Thoracic aorta (tissue), 2 donors: Measurements from ENCODE around the gene CGB2. TPM values are rescaled to one million over a fixed set of nuclear protein-coding genes. Genes with fewer than 3 reads are reported as not detected.

Experiments used
- ATAC-seq: fragments of 150-250 bp; one replicate; pipeline ENCODE4 v1.8.0; 2017; ENCODE audit warnings: low read depth; ENCODE audit not compliant: insufficient number of reproducible peaks, low FRiP score
- DNase-seq: peaks from one replicate; pipeline ENCODE4 v3.0.0-alpha.2; 2020; ENCODE audit warnings: low spot score
- H3K27ac ChIP-seq, 2 donors: fragments of 200-600 bp; sonication (generic); 1 replicate in 1 of 2; 2 replicates in 1 of 2; pipeline ENCODE4 v1.5.1; 2016; ENCODE audit warnings: mild to moderate bottlenecking in 2 of 2, moderate library complexity in 2 of 2
- H3K27me3 ChIP-seq: fragments of 200-600 bp; sonication (generic); replicated peaks from 2 replicates; pipeline ENCODE4 v1.6.0; 2016; ENCODE audit warnings: mild to moderate bottlenecking; ENCODE audit not compliant: insufficient read depth
- H3K36me3 ChIP-seq: fragments of 200-600 bp; sonication (generic); one replicate; pipeline ENCODE4 v1.5.1; 2016
- H3K4me1 ChIP-seq, 2 donors: fragments of 200-600 bp; sonication (generic); 1 replicate in 1 of 2; 2 replicates in 1 of 2; pipeline versions ENCODE4 v1.5.1 to v1.6.0; 2016; ENCODE audit warnings: low read depth in 2 of 2, mild to moderate bottlenecking in 1 of 2; ENCODE audit not compliant: control insufficient read depth in 1 of 2
- H3K4me3 ChIP-seq: fragments of 200-600 bp; sonication (generic); 2 replicates; pipeline ENCODE4 v1.5.1; 2016; ENCODE audit warnings: mild to moderate bottlenecking
- H3K9me3 ChIP-seq: fragments of 200-600 bp; sonication (generic); 2 replicates; pipeline ENCODE4 v1.5.1; 2016
- total RNA-seq, 2 donors: library from RNA; depleted of rRNA; stranded (reverse); fragments of >200 nt; gene quantifications; one replicate each; pipeline versions ENCODE4 v1.1.0 to v1.2.3, GENCODE V29; 2016
- TF ChIP-seq, protein P1 (sequence below): fragments of 200-600 bp; sonication (generic); IDR thresholded peaks from one replicate; pipeline ENCODE4 v1.5.1; 2019; ENCODE audit warnings: antibody characterized with exemption

CGB2 gene
- total RNA-seq, 2 donors from 2014 or later, result not detected

GRCh38 chr19:48988286-48988685 is 43.4 kb upstream of the CGB2 start:
- Histone ChIP-seq H3K9me3 (no peaks in the 10 kb centered on the region), H3K4me3 (no peak overlapping the region), H3K27me3 (no peaks in the 10 kb centered on the region), H3K36me3 (peaks cover 56% of the 10 kb centered on the region), H3K27ac (no peak overlapping the region), H3K4me1 (peaks cover 11 to 27% of the 10 kb centered on the region in 2 donors)
- DNase-seq (no peak), ATAC-seq (no peak)
- TF ChIP-seq, protein P1, sequence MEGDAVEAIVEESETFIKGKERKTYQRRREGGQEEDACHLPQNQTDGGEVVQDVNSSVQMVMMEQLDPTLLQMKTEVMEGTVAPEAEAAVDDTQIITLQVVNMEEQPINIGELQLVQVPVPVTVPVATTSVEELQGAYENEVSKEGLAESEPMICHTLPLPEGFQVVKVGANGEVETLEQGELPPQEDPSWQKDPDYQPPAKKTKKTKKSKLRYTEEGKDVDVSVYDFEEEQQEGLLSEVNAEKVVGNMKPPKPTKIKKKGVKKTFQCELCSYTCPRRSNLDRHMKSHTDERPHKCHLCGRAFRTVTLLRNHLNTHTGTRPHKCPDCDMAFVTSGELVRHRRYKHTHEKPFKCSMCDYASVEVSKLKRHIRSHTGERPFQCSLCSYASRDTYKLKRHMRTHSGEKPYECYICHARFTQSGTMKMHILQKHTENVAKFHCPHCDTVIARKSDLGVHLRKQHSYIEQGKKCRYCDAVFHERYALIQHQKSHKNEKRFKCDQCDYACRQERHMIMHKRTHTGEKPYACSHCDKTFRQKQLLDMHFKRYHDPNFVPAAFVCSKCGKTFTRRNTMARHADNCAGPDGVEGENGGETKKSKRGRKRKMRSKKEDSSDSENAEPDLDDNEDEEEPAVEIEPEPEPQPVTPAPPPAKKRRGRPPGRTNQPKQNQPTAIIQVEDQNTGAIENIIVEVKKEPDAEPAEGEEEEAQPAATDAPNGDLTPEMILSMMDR, result no peak

DNA sequence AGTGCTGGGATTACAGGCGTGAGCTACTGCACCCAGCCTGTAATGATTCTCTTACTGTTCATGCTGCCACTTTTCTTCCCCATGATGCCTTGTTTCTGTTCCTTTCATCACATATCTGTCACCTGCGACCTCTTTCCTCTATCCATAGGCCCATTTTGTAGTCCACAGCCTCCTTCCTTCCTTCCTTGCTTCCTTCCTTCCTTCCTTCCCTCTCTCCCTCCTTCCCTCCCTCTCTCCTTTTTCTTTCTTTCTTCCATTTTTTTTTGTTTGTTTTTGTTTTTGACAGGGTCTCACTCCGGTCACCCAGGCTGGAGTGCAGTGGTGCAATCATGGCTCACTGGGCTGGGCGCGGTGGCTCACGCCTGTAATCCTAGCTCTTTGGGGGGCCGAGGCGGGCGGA is 42.8 kb upstream of the CGB2 start:
- no peak overlapping the region for H3K27ac ChIP-seq
- DNase-seq (no peak), ATAC-seq (no peak)
- H3K4me1 ChIP-seq, result peaks cover 11 to 27% of the 10 kb centered on the region in 2 donors
- no peaks in the 10 kb centered on the region for H3K27me3 ChIP-seq
- TF ChIP-seq, protein P1, result no peak
- peaks cover 50% of the 10 kb centered on the region for H3K36me3 ChIP-seq
- no peaks in the 10 kb centered on the region for H3K9me3 ChIP-seq
- no peak overlapping the region for H3K4me3 ChIP-seq

- H3K27ac ChIP-seq, result peak overlapping the region; percentile 26 to 45
- TF ChIP-seq, protein P1, result no peak
- H3K27me3 ChIP-seq, result no peaks in the 10 kb centered on the region
- H3K36me3 ChIP-seq, result peaks cover 43% of the 10 kb centered on the region
- no peak overlapping the region for H3K4me3 ChIP-seq
- DNase-seq (no peak), ATAC-seq (no peak)
- H3K9me3 ChIP-seq, result no peaks in the 10 kb centered on the region
- H3K4me1 ChIP-seq, result peaks cover 19 to 35% of the 10 kb centered on the region in 2 donors
Measured at GRCh38 chr19:48989701-48990291, 41.9 kb upstream of the CGB2 start.

GRCh38 chr19:48990400-48990799 is 41.3 kb upstream of the CGB2 start:
- H3K27ac ChIP-seq, result peak overlapping the region in 1 of 2 donors; percentile 26
- H3K27me3 ChIP-seq, result no peaks in the 10 kb centered on the region
- H3K36me3 ChIP-seq, result peaks cover 37% of the 10 kb centered on the region
- TF ChIP-seq, protein P1, result no peak
- DNase-seq, result no peak
- no peaks in the 10 kb centered on the region for H3K9me3 ChIP-seq
- H3K4me1 ChIP-seq, result peaks cover 20 to 41% of the 10 kb centered on the region in 2 donors
- no peak for ATAC-seq
- no peak overlapping the region for H3K4me3 ChIP-seq

DNA sequence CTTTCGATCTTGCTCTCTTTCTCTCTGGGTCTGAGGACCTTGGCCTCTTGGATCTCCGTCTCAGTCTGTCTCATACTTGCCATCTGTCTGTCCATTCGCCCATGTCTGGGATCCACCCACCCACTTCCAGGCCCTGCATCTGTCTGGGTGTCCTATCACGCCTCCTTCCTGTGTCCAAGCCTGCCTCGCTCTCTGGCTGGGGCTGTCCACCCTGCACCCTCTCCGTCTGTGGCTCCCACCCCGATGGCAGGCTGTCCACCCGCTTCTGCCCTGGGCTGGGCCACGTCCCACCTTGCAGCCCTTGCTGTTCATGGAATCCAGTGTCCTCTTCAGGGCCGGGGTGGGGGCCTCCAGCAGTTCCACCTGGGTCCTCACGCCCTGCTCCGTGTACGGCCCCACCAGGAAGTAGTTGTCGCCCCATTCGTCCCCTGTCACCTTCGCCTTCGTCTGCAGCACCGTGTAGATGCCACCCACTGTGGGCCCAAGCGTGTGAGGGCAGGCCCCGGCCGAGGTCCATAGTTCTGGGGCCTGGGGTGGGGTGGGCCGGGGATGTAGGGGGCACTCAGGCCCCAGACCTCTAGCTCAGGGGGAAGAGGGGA is 40.6 kb upstream of the CGB2 start:
- ATAC-seq (no peak), DNase-seq (no peak)
- H3K4me3 ChIP-seq, result peak overlapping the region; percentile 100
- H3K27me3 ChIP-seq, result no peaks in the 10 kb centered on the region
- no peaks in the 10 kb centered on the region for H3K9me3 ChIP-seq
- peak overlapping the region in 1 of 2 donors; percentile 100 for H3K27ac ChIP-seq
- H3K4me1 ChIP-seq, result peaks cover 20 to 42% of the 10 kb centered on the region in 2 donors
- TF ChIP-seq, protein P1, result no peak
- peaks cover 30% of the 10 kb centered on the region for H3K36me3 ChIP-seq
